Activated CD8-positive, alpha-beta T cell treated with anti-CD3 and anti-CD28 coated beads, Interleukin-2, amount 10 ng/mL, durations not matched to agents 7 days and 5 days (primary cell): ENCODE results near the gene ADAMTS17. TPM values are rescaled to one million over a fixed set of nuclear protein-coding genes. Genes with fewer than 3 reads are reported as not detected.

Experiments used
- ATAC-seq: fragments of 150-1000 bp; cut with Tn5 transposase; one replicate; pipeline ENCODE4 v1.10.0; 2021; ENCODE audit warnings: moderate library complexity
- CTCF ChIA-PET: fragments of 350-600 bp; sonication (Branson Sonifier 250); formaldehyde crosslinking; loops from one replicate; lab custom pipeline; 2021; ENCODE audit warnings: antibody characterized with exemption; lab: Charles Lee
- POLR2A ChIA-PET: fragments of 350-600 bp; sonication (Branson Sonifier 250); formaldehyde crosslinking; loops from one replicate; lab custom pipeline; 2021; ENCODE audit warnings: antibody characterized with exemption; lab: Charles Lee
- DNase-seq: peaks from one replicate; pipeline ENCODE4 v3.0.0-alpha.2; 2020
- H3K27ac Mint-ChIP-seq: one replicate; pipeline ENCODE4 v1.8.0; 2021; ENCODE audit warnings: mild to moderate bottlenecking, mixed read lengths
- H3K27me3 Mint-ChIP-seq: one replicate; pipeline ENCODE4 v1.8.0; 2021; ENCODE audit warnings: low read depth, mixed read lengths
- H3K36me3 Mint-ChIP-seq: one replicate; pipeline ENCODE4 v1.8.0; 2021; ENCODE audit warnings: low read depth, mixed read lengths
- H3K4me1 Mint-ChIP-seq: one replicate; pipeline ENCODE4 v1.8.0; 2021; ENCODE audit warnings: low read depth, mixed read lengths
- H3K4me3 Mint-ChIP-seq: one replicate; pipeline ENCODE4 v1.8.0; 2021; ENCODE audit warnings: mild to moderate bottlenecking, mixed read lengths
- H3K9me3 Mint-ChIP-seq: one replicate; pipeline ENCODE4 v1.8.0; 2022; ENCODE audit warnings: mixed read lengths; ENCODE audit not compliant: insufficient read depth
- total RNA-seq, 2 experiments: library from RNA; stranded (reverse); gene quantifications; one replicate each; pipeline ENCODE4 v1.2.3, GENCODE V29; 2021

Gene ADAMTS17
- total RNA-seq, 2 experiments from 2014 or later, result 5.1 to 6.0 TPM

- ATAC-seq (no peak), DNase-seq (no peak)
- Mint-ChIP-seq H3K4me1 (no peaks in the 10 kb centered on the region), H3K27ac (no peak overlapping the region), H3K27me3 (no peaks in the 10 kb centered on the region), H3K9me3 (no peaks in the 10 kb centered on the region), H3K4me3 (no peak overlapping the region), H3K36me3 (no peaks in the 10 kb centered on the region)
- CTCF ChIA-PET, result no interaction called here
- POLR2A ChIA-PET, result no interaction called here
These were observed 99.9 kb downstream of the ADAMTS17 start for GRCh38 chr15:100241572-100242482.

- DNase-seq, result no peak
- Mint-ChIP-seq H3K27me3 (peaks cover 4% of the 10 kb centered on the region), H3K9me3 (no peaks in the 10 kb centered on the region), H3K36me3 (no peaks in the 10 kb centered on the region), H3K4me3 (no peak overlapping the region), H3K4me1 (peaks cover 3% of the 10 kb centered on the region), H3K27ac (no peak overlapping the region)
- ChIA-PET POLR2A (no interaction called here), CTCF (no interaction called here)
- no peak for ATAC-seq
These were observed 104.6 kb downstream of the ADAMTS17 start for GRCh38 chr15:100236981-100237720.

GRCh38 chr15:100235030-100235617 lies 106.7 kb downstream of the ADAMTS17 start:
- H3K9me3 Mint-ChIP-seq, result no peaks in the 10 kb centered on the region
- no peak for ATAC-seq
- H3K4me1 Mint-ChIP-seq, result peaks cover 7% of the 10 kb centered on the region
- DNase-seq, result no peak
- H3K36me3 Mint-ChIP-seq, result no peaks in the 10 kb centered on the region
- ChIA-PET POLR2A (no interaction called here), CTCF (no interaction called here)
- H3K27ac Mint-ChIP-seq, result no peak overlapping the region
- H3K27me3 Mint-ChIP-seq, result peaks cover 10% of the 10 kb centered on the region
- no peak overlapping the region for H3K4me3 Mint-ChIP-seq

- Mint-ChIP-seq H3K27ac (no peak overlapping the region), H3K4me1 (peaks cover 15% of the 10 kb centered on the region), H3K27me3 (peaks cover 11% of the 10 kb centered on the region), H3K9me3 (no peaks in the 10 kb centered on the region), H3K36me3 (no peaks in the 10 kb centered on the region), H3K4me3 (no peak overlapping the region)
- ATAC-seq, result no peak
- ChIA-PET CTCF (no interaction called here), POLR2A (no interaction called here)
- DNase-seq, result no peak
These were observed 107.4 kb downstream of the ADAMTS17 start for GRCh38 chr15:100234158-100235029.

GRCh38 chr15:100230784-100231183 lies 111.0 kb downstream of the ADAMTS17 start:
- POLR2A ChIA-PET, result no interaction called here
- Mint-ChIP-seq H3K4me3 (no peak overlapping the region), H3K27me3 (peaks cover 11% of the 10 kb centered on the region), H3K4me1 (peaks cover 19% of the 10 kb centered on the region), H3K9me3 (no peaks in the 10 kb centered on the region), H3K36me3 (no peaks in the 10 kb centered on the region), H3K27ac (no peak overlapping the region)
- DNase-seq (no peak), ATAC-seq (no peak)
- CTCF ChIA-PET, result no interaction called here

GRCh38 chr15:100229181-100230163 lies 112.3 kb downstream of the ADAMTS17 start:
- Mint-ChIP-seq H3K4me1 (peaks cover 24% of the 10 kb centered on the region), H3K27me3 (peaks cover 11% of the 10 kb centered on the region), H3K4me3 (no peak overlapping the region), H3K9me3 (no peaks in the 10 kb centered on the region), H3K36me3 (no peaks in the 10 kb centered on the region), H3K27ac (peak overlapping the region; percentile 18)
- peak; percentile 63 for DNase-seq
- ATAC-seq, result peak; percentile 66
- POLR2A ChIA-PET, result no interaction called here
- CTCF ChIA-PET, result interaction anchor here (1.8 kb wide), 1 partner anchor 110 kb away, joined by 6 read pairs; no protein-coding TSS in a partner anchor

- H3K9me3 Mint-ChIP-seq, result no peaks in the 10 kb centered on the region
These were observed 114.0 kb downstream of the ADAMTS17 start for GRCh38 chr15:100227781-100228180.

GRCh38 chr15:100226107-100226506 lies 115.7 kb downstream of the ADAMTS17 start:
- DNase-seq, result no peak
- ATAC-seq, result no peak
- Mint-ChIP-seq H3K36me3 (no peaks in the 10 kb centered on the region), H3K4me3 (no peak overlapping the region), H3K9me3 (no peaks in the 10 kb centered on the region), H3K27me3 (peaks cover 4% of the 10 kb centered on the region), H3K27ac (no peak overlapping the region), H3K4me1 (peaks cover 29% of the 10 kb centered on the region)
- POLR2A ChIA-PET, result no interaction called here
- CTCF ChIA-PET, result no interaction called here

More at GRCh38 chr15:100227781-100228180, 114.0 kb downstream of the ADAMTS17 start:
- peaks cover 29% of the 10 kb centered on the region for H3K4me1 Mint-ChIP-seq
- H3K27ac Mint-ChIP-seq, result no peak overlapping the region
- peaks cover 7% of the 10 kb centered on the region for H3K27me3 Mint-ChIP-seq
- ATAC-seq, result no peak
- no peak overlapping the region for H3K4me3 Mint-ChIP-seq
- ChIA-PET POLR2A (no interaction called here), CTCF (no interaction called here)
- DNase-seq, result no peak
- H3K36me3 Mint-ChIP-seq, result no peaks in the 10 kb centered on the region

- H3K36me3 Mint-ChIP-seq, result no peaks in the 10 kb centered on the region
- H3K9me3 Mint-ChIP-seq, result no peaks in the 10 kb centered on the region
- H3K4me3 Mint-ChIP-seq, result no peak overlapping the region
- ATAC-seq, result no peak
- ChIA-PET CTCF (interaction anchor here (0.7 kb wide), 1 partner anchor 16 kb away, joined by 3 read pairs; no protein-coding TSS in a partner anchor), POLR2A (no interaction called here)
- no peaks in the 10 kb centered on the region for H3K27me3 Mint-ChIP-seq
- H3K27ac Mint-ChIP-seq, result peak overlapping the region; percentile 12
- no peak for DNase-seq
- H3K4me1 Mint-ChIP-seq, result peaks cover 18% of the 10 kb centered on the region
These were observed 117.3 kb downstream of the ADAMTS17 start for GRCh38 chr15:100224206-100225185.

GRCh38 chr15:100222349-100222715 lies 119.4 kb downstream of the ADAMTS17 start:
- ChIA-PET CTCF (no interaction called here), POLR2A (no interaction called here)
- Mint-ChIP-seq H3K27ac (no peak overlapping the region), H3K4me1 (peaks cover 13% of the 10 kb centered on the region), H3K4me3 (no peak overlapping the region), H3K9me3 (no peaks in the 10 kb centered on the region), H3K27me3 (no peaks in the 10 kb centered on the region), H3K36me3 (no peaks in the 10 kb centered on the region)
- DNase-seq (no peak), ATAC-seq (no peak)
